SJCRH30 (cell line): Measurements from ENCODE around the gene GNG3. TPM values are rescaled to one million over a fixed set of nuclear protein-coding genes. Genes with fewer than 3 reads are reported as not detected.

ENCODE experiments used
- DNase-seq, 2 experiments: peaks; one replicate each; pipeline ENCODE4 v3.0.0-alpha.2; 2015 to 2020
- H3K27ac ChIP-seq: fragments of 250-450 bp; sonication (Bioruptor Pico); 2 replicates; pipeline ENCODE4 v1.5.1; 2020; ENCODE audit warnings: mild to moderate bottlenecking, moderate library complexity
- H3K27me3 ChIP-seq: fragments of 250-450 bp; sonication (Bioruptor Pico); 2 replicates; pipeline ENCODE4 v1.5.1; 2020; ENCODE audit warnings: mild to moderate bottlenecking, moderate library complexity
- H3K36me3 ChIP-seq: fragments of 250-450 bp; sonication (Bioruptor Pico); 2 replicates; pipeline ENCODE4 v1.5.1; 2020; ENCODE audit warnings: mild to moderate bottlenecking, moderate library complexity
- H3K4me1 ChIP-seq: fragments of 250-450 bp; sonication (Bioruptor Pico); 2 replicates; pipeline ENCODE4 v1.5.1; 2020; ENCODE audit warnings: mild to moderate bottlenecking, moderate library complexity
- H3K4me3 ChIP-seq: fragments of 250-450 bp; sonication (Bioruptor Pico); 2 replicates; pipeline ENCODE4 v1.5.1; 2020; ENCODE audit warnings: mild to moderate bottlenecking, moderate library complexity
- H3K9me3 ChIP-seq: fragments of 250-450 bp; sonication (Bioruptor Pico); replicated peaks from 2 replicates; pipeline ENCODE4 v1.5.1; 2020; ENCODE audit warnings: mild to moderate bottlenecking, moderate library complexity
- total RNA-seq: library from RNA; depleted of rRNA; stranded (reverse); fragments of >200 nt; shearing (Covaris generic); gene quantifications from 2 replicates; pipeline ENCODE4 v1.2.3, GENCODE V29; 2014; rRNA removed

GNG3 gene
- total RNA-seq, 1 experiment from 2014 or later = not detected

DNA sequence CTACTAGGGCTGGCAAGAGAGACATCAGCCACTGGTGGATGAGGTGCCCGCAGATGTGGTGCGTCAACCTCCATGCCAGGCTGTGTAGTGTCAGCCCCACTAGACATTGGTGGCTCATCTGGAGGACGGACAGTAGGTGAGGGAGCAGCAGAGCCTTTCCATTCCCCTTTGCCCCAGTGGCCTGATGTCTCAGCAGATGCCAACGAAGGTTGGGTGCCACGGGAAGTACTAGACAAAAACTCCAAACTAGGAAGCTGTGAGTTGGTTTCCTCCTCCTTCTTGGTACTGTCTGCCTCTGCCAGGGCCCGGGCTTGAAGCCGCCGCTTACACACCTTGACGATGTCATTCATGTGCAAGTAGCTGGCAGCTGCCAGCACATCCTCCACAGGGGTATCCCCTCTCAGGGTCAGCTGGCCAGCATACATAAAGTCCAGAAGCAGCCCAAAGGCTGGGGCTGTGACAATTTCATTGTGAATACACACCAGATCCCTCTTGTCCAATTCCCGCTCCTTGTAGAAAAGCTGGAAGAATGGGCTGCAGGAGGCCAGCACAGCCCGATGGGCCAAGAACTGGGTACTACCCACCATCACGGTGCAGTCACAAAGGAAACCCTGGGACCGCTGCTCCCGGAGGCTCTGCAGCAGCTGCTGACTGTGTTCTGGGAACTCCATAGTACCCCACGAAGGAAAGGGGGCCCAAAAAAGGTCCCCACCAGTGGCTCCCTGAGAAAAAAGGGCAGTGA is 45.7 kb downstream of the GNG3 start:
- Histone ChIP-seq H3K9me3 (no peaks in the 10 kb centered on the region), H3K4me3 (peak overlapping the region; percentile 84), H3K27me3 (no peaks in the 10 kb centered on the region), H3K27ac (peak overlapping the region; percentile 74), H3K36me3 (no peaks in the 10 kb centered on the region), H3K4me1 (peaks cover 6% of the 10 kb centered on the region; the same call in 1 of the 2 replicates)
- no peak for DNase-seq

DNA sequence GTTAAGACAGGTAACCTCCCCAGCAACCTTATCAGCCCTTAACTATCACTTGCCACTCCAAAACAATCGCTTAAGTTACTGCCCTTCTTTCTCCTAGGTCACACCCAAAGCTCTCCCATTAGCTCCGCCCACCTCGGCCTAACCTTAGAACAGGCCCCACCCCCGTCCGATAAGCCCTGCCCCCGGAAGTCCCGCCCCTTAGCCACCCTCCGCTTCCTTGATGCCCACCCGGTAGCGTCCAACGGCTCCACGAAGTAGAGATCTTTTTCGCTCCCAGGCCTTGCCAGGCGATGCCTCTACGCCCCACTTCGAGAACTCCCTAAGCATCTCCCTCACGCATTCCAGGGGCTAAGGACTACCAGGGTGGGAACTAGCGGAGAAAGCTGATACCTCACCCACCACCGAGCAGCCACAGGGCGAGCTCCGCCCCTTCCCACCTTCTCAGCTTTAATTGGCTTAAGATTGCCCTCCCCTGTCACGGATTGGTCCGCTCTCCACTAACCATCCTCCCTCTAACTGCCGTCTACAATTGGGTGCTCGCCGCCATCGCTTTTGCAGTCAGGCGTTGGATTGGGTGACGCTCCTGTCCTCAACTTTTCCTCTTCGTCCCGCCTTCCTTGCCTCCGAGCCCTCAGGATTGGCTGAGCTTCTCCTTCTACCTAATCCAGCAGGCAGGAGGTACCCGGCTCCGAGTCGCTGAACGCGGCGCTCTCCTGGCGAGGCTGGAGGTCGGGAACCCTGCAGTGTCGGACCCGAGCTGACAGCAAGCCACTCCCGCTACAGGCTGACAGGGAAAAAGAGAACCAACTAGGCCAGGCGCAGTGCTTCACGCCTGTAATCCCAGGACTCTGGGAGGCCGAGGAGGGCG is 46.5 kb downstream of the GNG3 start, which contains the start of gene ZBTB3:
TSS of gene ZBTB3 (minus strand) at position 425 of the 868 bp plus-strand sequence. CDS start 496 bp downstream, outside the sequence.
- H3K27ac ChIP-seq = peak within 1 kb of the TSS; percentile 74
- H3K4me3 ChIP-seq = peak within 1 kb of the TSS; percentile 84
- H3K4me1 ChIP-seq = peaks cover 6% of the 10 kb centered on the region; the same call in 1 of the 2 replicates
- peak; percentile 98 to 99 for DNase-seq
- no peaks in the 10 kb centered on the region for H3K27me3 ChIP-seq
- H3K36me3 ChIP-seq = no peaks in the 10 kb centered on the region
- H3K9me3 ChIP-seq = no peaks in the 10 kb centered on the region

DNA sequence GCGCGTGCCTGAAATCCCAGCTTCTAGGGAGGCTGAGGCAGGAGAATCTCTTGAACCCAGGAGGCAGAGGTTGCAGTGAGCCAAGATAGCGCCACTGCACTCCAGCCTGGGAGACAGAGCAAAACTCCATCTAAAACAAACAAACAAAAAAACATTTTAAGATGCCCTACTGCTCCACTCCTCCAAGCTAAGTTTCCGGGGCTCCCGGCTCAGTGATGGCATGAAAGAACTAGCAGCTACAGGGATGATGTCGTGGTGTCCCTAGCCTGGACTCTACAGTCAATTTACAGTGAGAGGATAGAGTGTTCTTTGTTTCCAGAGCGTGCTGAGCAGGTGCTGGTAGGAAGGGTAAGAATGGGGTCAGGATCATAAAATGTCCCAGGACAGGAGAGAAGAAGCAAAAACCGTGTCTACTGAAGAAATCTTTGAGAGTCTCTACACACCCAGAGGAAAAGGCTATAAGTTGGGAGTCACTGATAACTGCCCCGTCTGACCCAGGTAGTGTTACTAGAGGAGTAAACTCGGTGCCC is 47.7 kb downstream of the GNG3 start:
- no peak overlapping the region for H3K4me3 ChIP-seq

DNA sequence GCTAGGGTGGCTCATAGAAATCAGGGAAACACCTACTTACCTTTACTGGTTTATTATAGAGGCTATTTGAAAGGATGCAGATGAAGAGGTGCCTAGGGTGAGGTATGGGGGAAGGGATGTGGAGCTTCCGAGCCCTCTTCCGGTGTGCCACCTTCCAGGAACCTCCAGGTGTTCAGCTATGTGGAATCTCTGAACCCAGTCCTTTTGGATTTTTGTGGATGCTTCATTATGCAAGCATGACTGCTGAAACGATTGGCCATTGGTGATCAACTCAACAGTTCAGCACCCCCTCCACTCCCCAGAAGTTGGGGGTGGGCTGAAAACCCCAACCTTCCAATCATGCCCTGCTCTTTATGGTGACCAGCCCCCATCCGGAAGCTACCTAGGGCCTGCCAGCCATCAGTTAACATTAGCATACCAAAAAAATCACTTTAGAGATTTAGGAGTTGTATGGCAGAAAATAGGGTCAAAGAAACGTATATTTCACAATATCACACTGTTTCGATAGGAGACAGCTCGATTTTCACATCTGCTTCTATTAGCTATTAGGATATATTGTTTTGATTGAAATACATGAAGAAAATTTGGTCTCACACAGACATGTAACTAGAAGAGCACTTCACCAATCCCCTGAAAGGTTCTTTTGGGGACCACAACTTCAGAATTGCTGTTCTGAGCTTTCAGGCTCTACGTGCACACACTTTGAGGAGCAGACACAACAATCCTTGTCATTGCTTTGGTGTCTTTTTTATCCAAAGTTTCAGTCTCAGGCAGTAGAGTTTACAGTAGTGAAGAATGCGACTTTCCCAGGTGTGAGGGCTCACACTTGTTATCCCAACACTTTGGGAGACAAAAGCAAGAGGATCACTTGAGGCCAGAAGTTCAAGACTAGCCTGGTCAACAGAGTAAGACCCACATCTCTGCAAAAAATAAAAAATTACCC is 50.6 kb downstream of the GNG3 start:
- H3K27me3 ChIP-seq = no peaks in the 10 kb centered on the region
- H3K4me3 ChIP-seq = no peak overlapping the region
- H3K36me3 ChIP-seq = no peaks in the 10 kb centered on the region
- H3K4me1 ChIP-seq = peaks cover 8% of the 10 kb centered on the region
- no peak for DNase-seq
- H3K27ac ChIP-seq = no peak overlapping the region
- H3K9me3 ChIP-seq = no peaks in the 10 kb centered on the region

More for the DNA sequence above, 47.7 kb downstream of the GNG3 start:
- Histone ChIP-seq H3K9me3 (no peaks in the 10 kb centered on the region), H3K4me1 (peaks cover 6% of the 10 kb centered on the region; the same call in 1 of the 2 replicates), H3K36me3 (no peaks in the 10 kb centered on the region), H3K27me3 (no peaks in the 10 kb centered on the region), H3K27ac (no peak overlapping the region)
- DNase-seq = peak; percentile 13 to 59

Other genes starting within 250 kb of the GNG3 start
- gene AHNAK, start 160.9 kb upstream of the GNG3 start, total RNA-seq = 10.3 and 10.9 TPM in 2 replicates
- gene EEF1G, start 133.8 kb upstream of the GNG3 start, total RNA-seq = 2,270 and 2,323 TPM in 2 replicates
- gene TUT1, start 116.2 kb upstream of the GNG3 start, total RNA-seq = 8.8 and 9.1 TPM in 2 replicates
- gene MTA2, start 105.8 kb upstream of the GNG3 start, total RNA-seq = 106 and 107 TPM in 2 replicates
- gene EML3, start 94.9 kb upstream of the GNG3 start, total RNA-seq = 5.8 and 8.9 TPM in 2 replicates
- gene ROM1, start 94.4 kb upstream of the GNG3 start, total RNA-seq = 0.46 and 0.51 TPM in 2 replicates
- gene B3GAT3, start 85.7 kb upstream of the GNG3 start, total RNA-seq = 23.4 and 28.2 TPM in 2 replicates
- gene GANAB, start 61.1 kb upstream of the GNG3 start, total RNA-seq = 209 and 210 TPM in 2 replicates
- gene INTS5, start 54.4 kb upstream of the GNG3 start, total RNA-seq = 20.1 and 20.3 TPM in 2 replicates
- gene C11orf98, start 42.5 kb upstream of the GNG3 start, total RNA-seq = 62.6 and 65.0 TPM in 2 replicates
- gene CSKMT, start 42.4 kb upstream of the GNG3 start, total RNA-seq = 8.5 and 10.4 TPM in 2 replicates
- 11.5 and 15.7 TPM in 2 replicates for gene UQCC3, start 36.0 kb upstream of the GNG3 start, total RNA-seq
- 3.2 and 6.3 TPM in 2 replicates for gene LBHD1, start 35.4 kb upstream of the GNG3 start, total RNA-seq
- 70.4 and 73.1 TPM in 2 replicates for gene UBXN1, start 28.6 kb upstream of the GNG3 start, total RNA-seq
- gene LRRN4CL, start 18.1 kb upstream of the GNG3 start, total RNA-seq = 0.55 and 0.73 TPM in 2 replicates
- gene BSCL2, start 252 bp upstream of the GNG3 start, total RNA-seq = 24.3 and 26.1 TPM in 2 replicates
- 16.7 and 21.2 TPM in 2 replicates for gene HNRNPUL2, start 19.8 kb downstream of the GNG3 start, total RNA-seq
- gene TTC9C, start 20.8 kb downstream of the GNG3 start, total RNA-seq = 46.2 and 47.0 TPM in 2 replicates
- 5.2 and 7.6 TPM in 2 replicates for gene ZBTB3, start 46.5 kb downstream of the GNG3 start, total RNA-seq
- 74.1 and 88.0 TPM in 2 replicates for gene POLR2G, start 53.9 kb downstream of the GNG3 start, total RNA-seq
- gene TAF6L, start 63.7 kb downstream of the GNG3 start, total RNA-seq = 17.3 and 22.2 TPM in 2 replicates
- gene TMEM179B, start 79.7 kb downstream of the GNG3 start, total RNA-seq = 27.6 and 31.9 TPM in 2 replicates
- 13.3 and 18.3 TPM in 2 replicates for gene TMEM223, start 84.3 kb downstream of the GNG3 start, total RNA-seq
- gene NXF1, start 97.8 kb downstream of the GNG3 start, total RNA-seq = 56.4 and 59.3 TPM in 2 replicates
- 22.7 and 27.5 TPM in 2 replicates for gene STX5, start 124.4 kb downstream of the GNG3 start, total RNA-seq
- not detected in 2 replicates for gene TEX54, start 125.2 kb downstream of the GNG3 start, total RNA-seq
- 46.7 and 50.4 TPM in 2 replicates for gene WDR74, start 131.9 kb downstream of the GNG3 start, total RNA-seq
- 106 and 109 TPM in 2 replicates for gene SLC3A2, start 173.2 kb downstream of the GNG3 start, total RNA-seq
- gene CHRM1, start 213.7 kb downstream of the GNG3 start, total RNA-seq = not detected in 2 replicates